ENCODE results near the gene CDK14.
A peak's percentile ranks its signal among the peaks of the same experiment; 100 is the strongest.

CDK14 gene

DNA sequence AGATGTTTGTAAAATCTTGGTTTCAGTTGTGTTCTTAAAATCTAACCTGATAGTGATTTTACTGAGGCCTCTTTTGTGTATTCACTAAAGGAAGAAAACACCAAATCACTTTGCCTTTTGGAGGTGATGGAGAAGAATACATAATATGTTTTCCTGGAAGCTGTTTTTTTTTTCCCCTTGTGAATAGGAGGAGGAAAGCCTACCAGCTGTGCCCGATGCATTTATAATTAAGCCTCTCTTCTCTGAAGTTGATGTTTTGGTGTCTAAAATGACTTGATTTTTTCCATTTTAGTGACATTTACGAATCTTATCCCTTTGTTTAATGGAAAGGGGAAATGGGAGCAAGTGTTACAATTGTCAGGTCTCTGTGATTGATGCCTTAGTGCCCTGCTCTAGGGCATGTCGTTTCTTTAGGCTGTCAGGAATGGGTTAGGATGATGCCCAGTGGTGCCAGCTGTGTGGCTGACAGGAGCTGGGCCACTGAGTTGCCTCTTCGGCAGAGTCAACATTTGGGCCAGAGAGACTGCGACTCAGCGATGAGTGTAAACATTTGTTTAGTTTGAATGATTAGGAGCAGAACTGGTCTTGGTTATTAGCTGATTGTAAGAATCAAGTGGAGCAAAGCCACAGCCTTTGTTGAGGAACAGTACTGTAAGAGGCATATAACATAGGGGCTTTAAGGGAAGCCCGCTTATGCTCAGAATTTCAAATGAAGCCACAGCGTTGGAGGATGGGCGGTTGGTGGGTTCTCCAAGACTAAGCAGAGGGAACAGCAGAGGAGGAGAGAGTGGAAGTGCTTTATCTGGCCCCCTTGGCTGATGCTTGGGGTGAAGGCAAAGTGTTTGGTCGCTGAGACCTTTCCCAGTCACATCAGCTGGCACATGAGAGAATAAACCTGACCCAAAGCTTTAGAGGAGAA lies 81.6 kb downstream of the CDK14 start:
- DNase-seq (ENCODE audit: insufficient read length, low spot score) (no peak), FAIRE-seq (peak; percentile 14)

DNA sequence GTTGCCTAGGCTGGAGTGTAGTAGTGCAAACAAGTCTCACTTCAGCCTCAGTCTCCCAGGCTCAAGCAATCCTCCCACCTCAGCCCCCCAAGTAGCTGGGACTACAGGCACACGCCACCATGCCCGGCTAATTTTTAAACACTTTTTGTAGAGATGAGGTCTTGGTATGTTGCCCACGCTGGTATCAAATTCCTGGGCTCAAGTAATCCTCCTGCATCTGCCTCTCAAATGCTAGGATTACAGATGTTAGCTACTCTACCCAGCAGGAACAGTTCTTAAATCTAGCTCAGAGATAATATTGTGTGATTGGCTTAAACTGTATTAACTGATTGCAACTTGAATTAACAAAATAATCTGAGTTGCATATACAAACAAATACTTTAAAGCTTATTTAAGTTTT lies 82.9 kb downstream of the CDK14 start:
- DNase-seq (ENCODE audit: insufficient read length, low spot score), result no peak
- FAIRE-seq, result no peak

DNA sequence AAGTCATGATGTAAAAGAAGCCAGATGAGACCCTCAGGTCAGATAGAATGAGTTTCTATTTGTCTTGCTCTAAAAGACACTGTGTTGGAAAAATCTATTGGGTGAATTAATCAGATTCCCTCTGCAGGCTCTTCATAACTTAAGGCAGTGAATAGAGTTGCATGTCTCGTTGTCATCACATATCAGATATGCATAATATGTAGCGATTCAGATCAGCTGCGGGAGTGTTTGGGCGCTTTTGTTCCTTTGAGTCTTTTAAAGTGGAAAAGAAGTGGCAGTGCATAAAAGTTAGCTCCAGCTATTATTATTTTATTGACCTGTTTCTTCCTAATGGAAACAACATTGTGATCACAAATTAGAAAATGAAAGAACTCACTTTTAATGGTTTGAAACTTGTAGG lies 84.4 kb downstream of the CDK14 start:
- no peak for FAIRE-seq
- no peak for DNase-seq (ENCODE audit: insufficient read length, low spot score)

DNA sequence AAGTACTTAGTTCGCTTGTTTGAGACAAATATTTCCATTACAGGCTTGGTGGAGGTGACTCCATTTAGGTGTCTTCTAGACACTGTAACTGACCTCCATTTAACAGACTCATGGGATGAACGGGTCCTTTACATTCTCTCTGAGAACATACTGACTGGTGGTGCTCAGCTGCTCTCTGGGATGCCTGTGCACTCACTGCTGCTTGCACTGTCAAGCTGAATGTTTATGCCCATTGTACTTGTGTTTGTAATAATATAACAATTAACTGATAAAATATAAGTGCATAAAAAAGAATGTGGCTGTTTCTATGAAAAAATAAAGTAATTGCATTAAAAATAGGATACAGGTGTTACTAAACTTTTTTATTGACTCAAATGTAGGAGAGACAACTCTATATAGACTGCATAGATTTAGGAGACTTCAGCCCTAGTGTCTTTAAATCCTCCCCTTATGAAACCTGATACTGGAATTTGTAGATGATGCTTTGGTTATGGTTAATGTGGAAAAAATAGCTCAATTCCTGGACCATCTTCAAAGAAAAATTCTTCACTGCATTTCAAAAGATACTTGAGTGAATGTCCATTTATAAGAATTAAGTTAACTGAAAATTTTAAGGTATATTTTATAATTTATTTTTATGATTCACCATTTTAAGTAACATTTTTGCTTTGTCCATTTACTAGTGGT lies 85.4 kb downstream of the CDK14 start:
- FAIRE-seq (no peak), DNase-seq (ENCODE audit: insufficient read length, low spot score) (no peak)

DNA sequence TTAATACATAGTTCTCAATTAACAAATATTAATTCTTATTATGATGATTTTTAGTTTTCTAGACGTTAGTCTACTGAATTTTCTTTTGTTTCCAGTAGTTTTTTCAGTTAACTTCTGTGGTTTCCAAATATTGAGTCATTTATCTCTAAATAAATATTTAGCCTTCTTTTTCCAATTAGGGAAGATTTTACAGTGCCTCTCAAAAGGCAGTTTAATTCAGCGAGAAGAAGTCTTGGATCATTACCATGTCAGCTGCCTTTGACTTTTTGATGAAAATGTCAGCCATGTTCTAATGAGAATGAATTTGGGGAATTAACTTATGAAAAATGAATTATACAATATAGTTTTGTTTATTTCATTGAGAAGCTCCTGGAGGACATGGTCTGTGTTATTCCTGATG lies 90.0 kb downstream of the CDK14 start:
- no peak for DNase-seq (ENCODE audit: insufficient read length, low spot score)
- no peak for FAIRE-seq

DNA sequence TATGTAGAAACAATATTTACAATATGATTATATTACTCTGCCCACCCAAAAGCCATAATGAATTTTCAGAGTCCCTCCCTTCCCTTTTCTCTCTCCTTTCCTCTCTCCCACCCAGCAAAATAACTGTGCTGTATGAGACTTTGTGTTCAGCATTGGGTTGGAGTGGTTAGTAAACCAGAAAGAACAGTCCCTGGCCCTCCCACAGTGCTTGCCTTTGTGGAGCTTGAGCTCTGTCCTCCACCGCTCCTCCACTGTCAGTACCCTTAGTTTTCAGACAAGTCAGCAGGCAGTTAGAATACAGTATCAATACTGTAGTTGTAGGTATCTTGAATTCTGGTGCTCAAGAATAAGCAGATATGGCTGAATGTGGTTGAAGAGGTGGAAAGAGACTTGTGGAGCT lies 92.7 kb downstream of the CDK14 start:
- FAIRE-seq, result no peak
- DNase-seq (ENCODE audit: insufficient read length, low spot score), result no peak

DNA sequence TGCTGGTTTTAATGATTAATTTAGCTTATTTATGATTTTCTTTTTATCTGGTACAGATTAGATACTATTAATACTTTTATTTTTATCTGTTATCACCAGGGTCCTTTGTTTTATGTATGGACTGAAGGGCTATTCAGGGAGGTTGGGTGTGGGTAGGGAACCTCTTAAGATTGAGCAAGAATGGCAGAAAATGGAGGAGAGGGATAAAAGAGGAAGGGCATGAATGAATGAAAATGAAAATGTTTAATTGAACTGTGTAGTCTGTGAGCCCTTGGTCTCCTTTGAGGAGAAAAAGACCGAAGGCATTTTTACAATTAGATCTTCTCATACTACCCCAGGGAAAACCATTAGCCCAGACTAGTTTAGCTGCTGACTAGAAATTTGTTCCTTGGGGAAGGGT lies 93.1 kb downstream of the CDK14 start:
- DNase-seq (ENCODE audit: insufficient read length, low spot score), result no peak
- FAIRE-seq, result peak; percentile 76

DNA sequence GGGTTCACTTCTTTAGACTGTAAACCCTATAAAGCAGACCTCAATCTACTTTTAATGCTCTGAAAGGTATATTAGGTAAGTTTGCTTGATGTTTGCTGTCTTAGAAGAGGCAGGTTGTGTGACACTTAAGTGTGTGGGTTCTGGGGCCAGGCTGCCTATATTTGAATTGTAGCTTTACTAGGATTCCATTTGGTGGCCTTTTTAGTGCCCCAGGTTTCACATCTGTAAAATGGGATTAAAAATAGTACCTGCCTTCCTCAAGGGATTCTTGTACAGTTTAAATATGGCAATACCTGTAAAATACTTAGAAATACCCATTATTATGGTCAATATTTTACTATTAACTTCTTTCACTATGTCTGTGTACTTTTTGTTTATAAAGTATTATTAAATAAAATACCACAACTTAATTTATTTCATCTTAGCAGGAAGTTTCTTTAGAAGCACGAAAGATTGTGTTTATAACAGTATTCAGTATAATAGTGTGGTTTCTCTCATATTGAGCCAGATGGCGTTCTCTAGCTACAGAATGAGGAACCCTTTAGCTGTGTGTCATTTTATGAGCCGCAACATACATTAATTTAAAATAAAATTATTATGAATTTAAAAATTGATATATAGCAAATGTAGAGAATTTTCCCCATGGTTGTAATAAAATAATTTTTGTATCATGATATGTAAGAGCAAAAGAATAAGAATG lies 94.2 kb downstream of the CDK14 start:
- FAIRE-seq (no peak), DNase-seq (ENCODE audit: insufficient read length, low spot score) (no peak)

DNA sequence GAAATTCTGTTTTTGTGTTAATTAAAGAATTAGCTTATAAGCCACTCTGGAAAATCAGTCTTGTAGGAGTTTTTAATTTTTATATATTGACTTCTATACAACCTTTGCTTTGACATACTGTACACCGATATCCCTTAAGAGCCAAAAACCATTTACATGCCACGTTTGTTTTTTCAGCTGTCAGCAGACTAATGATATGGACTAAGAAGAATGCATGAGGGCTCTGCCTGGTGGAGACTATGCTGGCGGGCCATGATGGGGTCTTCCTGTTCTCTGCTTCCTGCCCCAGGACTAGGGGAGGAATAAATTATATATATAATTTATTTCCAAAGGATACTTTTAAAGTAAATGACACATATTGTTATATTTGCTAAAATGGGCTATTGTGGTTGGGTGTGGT lies 96.3 kb downstream of the CDK14 start:
- no peak for FAIRE-seq
- no peak for DNase-seq (ENCODE audit: insufficient read length, low spot score)

DNA sequence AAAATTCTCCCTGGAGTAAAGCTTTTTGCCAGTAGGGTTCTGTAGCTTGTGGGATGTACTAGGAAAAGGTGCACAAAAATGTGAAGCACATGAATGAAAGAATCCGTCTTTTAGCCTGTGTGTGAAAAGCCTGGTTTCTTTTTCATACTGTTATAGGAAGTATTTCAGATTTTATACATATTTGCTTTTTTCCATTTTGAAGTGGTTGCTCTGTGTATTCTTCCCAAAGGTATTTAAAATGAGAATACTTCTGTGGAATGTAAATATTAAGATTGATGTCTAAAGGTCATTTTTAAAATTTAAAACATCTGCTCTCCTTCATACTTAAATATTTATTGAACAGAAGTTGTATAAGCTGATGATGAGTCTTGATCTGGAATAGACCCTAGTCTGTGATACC lies 96.8 kb downstream of the CDK14 start:
- DNase-seq (ENCODE audit: insufficient read length, low spot score) (no peak), FAIRE-seq (no peak)

DNA sequence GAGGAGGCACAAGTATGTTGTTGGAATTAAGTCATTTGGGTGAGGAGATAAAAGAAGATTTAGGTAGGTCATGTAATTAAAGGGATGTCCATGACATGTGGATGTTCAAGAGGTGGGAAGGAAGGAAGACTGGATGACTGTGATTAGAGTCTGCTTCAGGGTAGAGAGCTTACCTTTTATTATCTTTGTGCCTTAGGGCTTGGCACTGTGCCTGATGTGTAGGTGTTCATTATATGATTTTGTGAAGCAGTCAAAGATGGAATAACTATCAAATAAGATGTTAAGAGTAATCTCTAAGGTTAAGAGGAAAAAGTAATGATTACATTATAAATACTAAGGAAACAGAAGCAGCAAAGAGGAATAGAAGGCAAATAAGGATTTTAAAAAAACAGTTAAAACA lies 97.8 kb downstream of the CDK14 start:
- no peak for FAIRE-seq
- no peak for DNase-seq (ENCODE audit: insufficient read length, low spot score)

DNA sequence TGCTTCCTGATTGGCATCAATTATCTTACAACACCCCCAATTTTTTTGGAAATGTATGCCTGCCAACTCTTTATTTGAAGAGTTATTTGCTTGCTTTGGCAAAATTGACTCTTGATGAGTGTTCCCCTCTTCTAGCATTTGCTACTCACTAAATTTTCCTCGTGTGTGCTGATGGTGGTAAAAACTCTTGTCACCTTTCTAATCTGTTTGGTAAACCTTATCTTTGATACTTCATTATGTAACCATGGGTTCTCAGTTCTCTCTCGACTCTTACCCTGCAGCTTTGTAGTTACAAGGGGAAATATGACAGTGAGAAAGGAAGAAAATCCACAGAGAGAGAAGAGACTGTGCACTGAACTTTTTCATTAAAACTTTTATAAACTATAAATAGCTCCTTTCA lies 102.5 kb downstream of the CDK14 start:
- no peak for DNase-seq (ENCODE audit: insufficient read length, low spot score)
- FAIRE-seq, result no peak

DNA sequence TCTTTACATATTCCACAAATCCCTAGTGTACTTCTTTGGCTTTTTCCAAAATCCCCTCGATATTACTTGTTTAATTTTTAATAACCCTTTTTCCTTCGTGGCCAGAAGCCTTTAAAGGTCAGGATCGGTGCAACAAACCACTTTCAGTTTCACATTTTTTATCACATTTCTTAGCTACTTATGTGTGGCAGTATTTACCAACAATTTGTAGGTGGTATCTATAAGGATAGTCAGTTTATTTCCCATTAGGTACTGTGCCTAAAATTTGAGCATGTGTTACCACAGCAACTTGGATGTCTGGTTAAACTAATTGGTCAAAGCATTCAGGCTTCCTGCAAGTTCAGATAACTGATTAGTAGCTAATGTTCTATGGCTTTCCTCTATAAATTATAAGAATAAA lies 104.9 kb downstream of the CDK14 start:
- FAIRE-seq, result peak; percentile 90
- DNase-seq (ENCODE audit: insufficient read length, low spot score), result no peak

DNA sequence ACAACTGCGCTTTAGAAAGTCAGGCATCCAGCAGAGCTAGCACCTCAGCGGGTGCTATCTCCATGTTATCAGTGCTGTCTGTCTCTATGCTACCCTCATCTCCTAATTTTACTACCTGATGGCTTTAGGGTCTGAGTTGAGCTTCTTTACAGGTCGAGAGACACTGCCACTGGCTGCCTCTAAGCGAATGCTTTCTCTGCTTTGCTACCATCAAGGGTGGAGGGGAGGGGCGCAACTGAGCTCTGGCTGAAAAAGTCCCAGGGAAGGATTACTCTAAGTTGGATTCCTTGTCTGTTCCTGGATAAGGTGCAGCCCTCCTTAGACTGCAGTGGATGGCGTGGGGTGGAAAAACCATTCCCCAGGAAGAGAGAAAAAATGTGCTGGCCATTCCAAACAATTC lies 105.7 kb downstream of the CDK14 start:
- FAIRE-seq (peak; percentile 72), DNase-seq (ENCODE audit: insufficient read length, low spot score) (no peak)

DNA sequence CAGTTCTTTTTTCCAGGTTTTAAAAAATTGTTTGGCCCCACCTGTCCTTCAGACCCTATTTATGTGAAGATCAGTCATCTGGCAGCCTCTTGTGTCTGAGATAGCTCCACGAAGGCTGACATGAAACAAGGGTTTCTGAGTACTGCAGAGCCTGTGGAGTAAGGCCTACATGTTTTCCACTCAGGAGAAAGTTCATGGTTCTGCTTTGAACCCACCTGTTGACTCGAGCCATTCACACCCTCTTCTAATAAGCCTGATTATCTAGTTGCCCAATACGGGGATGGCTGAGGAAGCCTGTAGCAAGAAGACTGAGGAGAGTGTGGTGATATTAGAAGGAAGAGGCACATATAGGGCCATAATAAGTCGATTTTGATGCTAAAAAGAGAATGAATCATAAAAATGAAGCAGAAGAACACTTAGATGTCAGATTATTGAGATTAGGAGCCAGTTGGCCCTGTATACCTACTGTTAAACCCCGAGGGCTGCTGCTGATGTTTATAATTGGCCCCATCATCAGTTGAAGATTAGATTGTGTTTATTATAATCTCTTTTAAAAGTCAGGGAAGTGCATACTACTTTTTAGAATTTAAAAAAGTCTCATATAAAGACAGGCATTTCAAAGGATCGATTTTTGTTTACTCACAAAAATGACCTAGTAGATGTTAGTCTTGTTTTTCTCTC lies 109.4 kb downstream of the CDK14 start:
- FAIRE-seq (no peak), DNase-seq (ENCODE audit: insufficient read length, low spot score) (no peak)

DNA sequence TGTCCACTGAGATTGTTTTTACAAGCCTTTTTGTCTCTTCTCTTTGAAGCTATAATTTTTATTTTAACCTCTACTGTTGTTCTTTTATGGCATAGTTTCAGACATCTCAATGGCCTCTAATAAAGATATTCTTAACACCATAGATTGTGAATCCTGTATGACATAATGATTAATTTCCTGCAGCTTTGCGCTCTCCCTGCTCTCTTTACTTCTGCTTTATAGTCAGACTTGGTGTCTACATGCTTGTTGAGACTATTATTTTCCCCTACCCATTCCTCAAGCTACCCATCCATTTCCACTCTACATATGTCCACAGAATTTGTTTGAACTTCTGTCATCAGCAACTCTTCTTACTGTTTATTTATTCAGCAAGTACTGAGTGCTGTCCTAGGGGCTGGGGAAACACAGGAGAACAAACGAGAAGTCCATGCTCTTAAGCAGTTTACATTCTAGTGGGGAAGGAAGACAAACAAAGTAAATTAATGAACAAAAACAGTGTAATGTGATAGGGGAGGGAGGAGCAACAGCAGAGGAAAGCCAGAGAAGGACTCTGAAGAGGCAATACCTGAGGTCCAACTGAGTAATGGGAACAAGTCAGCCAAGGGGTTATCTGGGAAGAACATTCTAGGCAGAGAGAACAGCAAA lies 110.1 kb downstream of the CDK14 start:
- DNase-seq (ENCODE audit: insufficient read length, low spot score), result no peak
- no peak for FAIRE-seq

DNA sequence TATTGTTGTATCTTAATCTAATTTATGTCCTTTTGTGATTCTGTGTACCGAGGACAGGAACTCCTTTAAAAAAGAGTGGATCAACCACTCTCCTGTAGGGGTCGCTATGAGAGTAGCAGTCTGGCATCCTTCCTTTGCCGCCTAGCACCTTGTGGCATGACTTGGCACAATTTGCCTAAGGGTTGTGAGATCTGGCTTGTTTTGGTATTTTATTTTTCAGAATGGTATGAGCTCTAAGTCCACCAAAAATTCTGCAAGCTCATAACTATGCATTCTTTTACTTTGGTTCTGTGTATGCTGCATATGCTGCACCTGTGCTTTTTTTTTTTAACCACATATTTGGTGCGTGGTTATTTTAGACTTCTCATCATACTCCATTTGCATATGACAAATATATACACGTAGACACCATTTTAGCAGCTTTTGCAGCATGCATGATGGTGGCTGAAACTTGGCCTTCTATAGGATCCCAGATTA lies 112.8 kb downstream of the CDK14 start:
- FAIRE-seq (peak; percentile 99), DNase-seq (ENCODE audit: insufficient read length, low spot score) (peak; percentile 20)

DNA sequence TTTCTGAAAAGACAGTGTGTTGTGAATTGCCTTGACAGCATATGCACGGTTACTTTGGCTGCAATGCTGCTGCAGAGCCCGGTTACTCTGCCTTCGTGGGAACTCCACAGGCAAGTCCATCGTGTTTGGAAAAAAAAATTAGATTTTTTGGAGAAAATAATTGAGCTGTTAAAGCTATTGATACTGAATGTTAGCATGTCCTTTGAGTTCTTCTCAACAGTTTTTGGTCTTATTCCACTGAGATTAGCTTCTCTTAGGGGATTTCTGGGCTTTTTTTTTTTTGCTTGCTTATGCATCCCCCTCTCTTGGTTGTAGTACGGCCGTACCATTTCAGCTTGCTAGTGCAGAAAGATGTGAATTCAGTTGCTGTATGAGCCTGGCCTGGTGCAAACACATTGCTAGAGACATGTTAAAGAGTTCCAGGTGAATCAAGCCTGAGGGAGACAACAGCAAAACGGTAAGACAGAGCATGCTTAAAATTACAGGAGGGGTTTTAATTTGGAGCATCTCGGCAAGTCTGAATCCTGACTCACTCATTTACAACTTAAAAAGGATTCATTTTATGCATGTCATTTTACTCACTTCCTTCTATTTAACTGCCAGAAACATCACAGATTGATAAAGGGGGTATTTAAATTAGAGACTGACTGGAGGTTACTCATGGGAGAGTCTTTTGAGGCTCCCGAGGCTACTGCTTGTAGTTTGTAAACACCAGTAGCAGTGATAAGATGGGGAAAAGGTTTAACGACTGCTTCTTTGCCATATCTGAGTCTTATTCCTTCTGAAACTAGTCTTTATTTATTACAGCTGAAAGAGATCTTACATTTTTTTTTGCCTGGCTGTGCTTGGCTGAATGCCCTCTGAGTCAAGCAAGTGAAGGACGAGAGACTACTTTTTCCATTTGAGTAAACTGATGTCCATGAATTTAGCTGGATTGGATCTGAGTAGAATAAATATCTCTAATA lies 113.7 kb downstream of the CDK14 start:
- FAIRE-seq (peak; percentile 77), DNase-seq (ENCODE audit: insufficient read length, low spot score) (no peak)

DNA sequence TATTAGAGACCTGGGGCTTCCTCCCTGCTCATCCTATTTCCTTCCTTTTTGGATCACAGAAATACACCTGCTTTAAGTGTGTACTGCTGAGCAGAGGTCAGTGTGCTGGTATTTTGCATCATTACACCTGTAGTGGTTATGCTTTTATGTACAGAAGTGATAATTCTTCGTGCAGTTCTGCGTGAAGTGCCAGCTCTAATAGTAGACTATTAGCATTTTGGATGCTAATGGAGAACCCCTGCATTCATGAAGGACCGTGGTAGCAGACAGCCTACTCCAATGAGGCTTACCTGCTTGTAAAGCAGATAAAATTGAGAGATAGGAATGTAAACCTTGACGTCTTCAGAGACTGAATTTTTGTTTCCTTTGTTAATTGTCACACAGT lies 114.3 kb downstream of the CDK14 start:
- peak; percentile 86 for FAIRE-seq
- no peak for DNase-seq (ENCODE audit: insufficient read length, low spot score)
